Measurements from ENCODE around the gene AGGF1. TPM values are rescaled to one million over a fixed set of nuclear protein-coding genes. Genes with fewer than 3 reads are reported as not detected.

The AGGF1 gene
- total RNA-seq, 2 experiments from 2014 or later = 27.7 to 33.5 TPM

DNA sequence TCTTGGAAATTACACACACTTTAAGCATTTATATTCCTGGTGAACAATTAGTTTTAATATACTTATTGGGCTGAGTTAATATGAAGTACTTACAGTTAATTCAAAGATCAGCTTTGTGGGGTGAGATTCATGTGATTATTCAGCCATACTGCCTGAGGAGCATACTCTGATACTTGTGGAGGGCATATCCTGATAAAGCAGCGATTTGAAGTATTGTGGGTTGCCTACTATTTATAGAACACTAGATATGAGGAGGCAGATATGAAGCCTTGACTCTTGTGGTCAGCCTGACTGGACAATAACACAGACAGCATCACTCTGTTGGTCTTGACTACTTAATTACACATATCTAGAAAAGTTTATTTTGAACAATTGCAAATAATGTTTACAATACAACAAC is 27.0 kb upstream of the AGGF1 start:
- no peaks in the 10 kb centered on the region for H3K9me3 Mint-ChIP-seq
- ATAC-seq (no peak), DNase-seq (no peak)
- ChIA-PET CTCF (no interaction called here), POLR2A (no interaction called here)
- no peak overlapping the region for H3K27ac Mint-ChIP-seq
- no peak for TF ChIP-seq CTCF (IDR thresholded peaks at IDR 0.05)
- peaks cover 21% of the 10 kb centered on the region for H3K27me3 Mint-ChIP-seq
- no peaks in the 10 kb centered on the region for H3K36me3 Mint-ChIP-seq (ENCODE audit: low read depth)
- intact Hi-C loops (cut with micrococcal nuclease) = no loop called here
- no peaks in the 10 kb centered on the region for H3K4me1 Mint-ChIP-seq (ENCODE audit: low read depth)
- no peak overlapping the region for H3K4me3 Mint-ChIP-seq

DNA sequence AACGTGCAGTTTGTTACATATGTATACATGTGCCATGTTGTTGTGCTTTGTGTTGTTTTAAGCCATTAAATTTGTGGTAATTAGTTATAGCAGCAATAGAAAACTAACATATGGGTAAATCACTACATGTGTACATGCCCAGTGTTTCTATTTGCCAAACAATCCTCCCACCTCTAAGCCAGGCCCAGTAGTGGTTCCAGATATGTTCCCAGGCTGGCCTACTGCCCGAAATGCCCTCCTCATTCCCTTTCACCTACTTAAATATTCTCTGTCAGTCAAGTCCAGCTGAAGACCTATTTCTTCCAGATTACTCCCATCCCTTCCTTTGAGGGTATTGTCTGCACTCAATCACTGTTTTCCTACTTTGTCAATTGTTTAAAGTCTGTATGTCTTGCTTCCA is 24.1 kb upstream of the AGGF1 start:
- H3K4me1 Mint-ChIP-seq (ENCODE audit: low read depth) = no peaks in the 10 kb centered on the region
- H3K36me3 Mint-ChIP-seq (ENCODE audit: low read depth) = no peaks in the 10 kb centered on the region
- POLR2A ChIA-PET = no interaction called here
- peaks cover 21% of the 10 kb centered on the region for H3K27me3 Mint-ChIP-seq
- H3K27ac Mint-ChIP-seq = no peak overlapping the region
- no peaks in the 10 kb centered on the region for H3K9me3 Mint-ChIP-seq
- CTCF ChIA-PET = no interaction called here
- ATAC-seq (no peak), DNase-seq (no peak)
- intact Hi-C loops (cut with micrococcal nuclease) = no loop called here
- no peak overlapping the region for H3K4me3 Mint-ChIP-seq
- TF ChIP-seq CTCF (IDR thresholded peaks at IDR 0.05) = no peak

DNA sequence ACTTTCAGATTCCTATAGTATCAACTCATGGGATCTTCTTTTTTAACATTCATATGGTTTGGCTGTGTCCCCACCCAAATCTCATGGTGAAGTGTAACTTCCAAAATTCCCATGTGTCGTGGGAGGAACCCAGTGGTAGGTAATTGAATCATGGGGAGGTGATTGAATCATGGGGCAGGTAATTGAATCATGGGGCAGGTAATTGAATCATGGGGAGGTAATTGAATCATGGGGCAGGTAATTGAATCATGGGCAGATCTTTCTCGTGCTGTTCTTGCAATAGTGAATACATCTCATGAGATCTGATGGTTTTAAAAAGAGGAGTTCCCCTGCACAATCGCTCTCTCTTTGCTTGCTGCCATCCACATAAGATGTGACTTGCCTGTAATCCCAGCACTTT is 21.8 kb upstream of the AGGF1 start:
- Mint-ChIP-seq H3K4me1 (ENCODE audit: low read depth) (peaks cover 8% of the 10 kb centered on the region), H3K36me3 (ENCODE audit: low read depth) (no peaks in the 10 kb centered on the region), H3K27me3 (peaks cover 17% of the 10 kb centered on the region), H3K9me3 (no peaks in the 10 kb centered on the region), H3K4me3 (no peak overlapping the region), H3K27ac (no peak overlapping the region)
- POLR2A ChIA-PET = no interaction called here
- intact Hi-C loops (cut with micrococcal nuclease) = no loop called here
- CTCF ChIA-PET = no interaction called here
- ATAC-seq (no peak), DNase-seq (no peak)
- TF ChIP-seq CTCF (IDR thresholded peaks at IDR 0.05) = no peak

GRCh38 chr5:77010243-77010642 is 20.0 kb upstream of the AGGF1 start:
- no peak for ATAC-seq
- Mint-ChIP-seq H3K4me1 (ENCODE audit: low read depth) (peaks cover 8% of the 10 kb centered on the region), H3K4me3 (no peak overlapping the region), H3K36me3 (ENCODE audit: low read depth) (no peaks in the 10 kb centered on the region), H3K27me3 (peaks cover 14% of the 10 kb centered on the region), H3K27ac (no peak overlapping the region), H3K9me3 (no peaks in the 10 kb centered on the region)
- ChIA-PET CTCF (interaction anchor here (1.3 kb wide), 1 partner anchor 67 kb away, joined by 3 read pairs; no protein-coding TSS in a partner anchor), POLR2A (no interaction called here)
- DNase-seq = no peak
- intact Hi-C loops (cut with micrococcal nuclease) = no loop called here
- no peak for TF ChIP-seq CTCF (IDR thresholded peaks at IDR 0.05)

GRCh38 chr5:77011498-77011897 is 18.7 kb upstream of the AGGF1 start:
- DNase-seq (no peak), ATAC-seq (no peak)
- Mint-ChIP-seq H3K9me3 (no peaks in the 10 kb centered on the region), H3K4me1 (ENCODE audit: low read depth) (peaks cover 8% of the 10 kb centered on the region), H3K4me3 (no peak overlapping the region), H3K27ac (no peak overlapping the region), H3K27me3 (peaks cover 9% of the 10 kb centered on the region), H3K36me3 (ENCODE audit: low read depth) (no peaks in the 10 kb centered on the region)
- no peak for TF ChIP-seq CTCF (IDR thresholded peaks at IDR 0.05)
- POLR2A ChIA-PET = no interaction called here
- intact Hi-C loops (cut with micrococcal nuclease) = no loop called here
- CTCF ChIA-PET = interaction anchor here (1.0 to 1.3 kb wide), 2 partner anchors 66 to 68 kb away, joined by 3 read pairs; no protein-coding TSS in a partner anchor

Data from activated CD8-positive, alpha-beta T cell treated with anti-CD3 and anti-CD28 coated beads for 36 hours (primary cell).